Measurements from ENCODE around the gene KIF3C. TPM values are rescaled to one million over a fixed set of nuclear protein-coding genes. Genes with fewer than 3 reads are reported as not detected.
A peak's percentile ranks its signal among the peaks of the same experiment; 100 is the strongest.

KIF3C gene
- total and polyA plus RNA-seq, 12 donors: 2.8 to 22.8 (median 9.8) TPM

DNA sequence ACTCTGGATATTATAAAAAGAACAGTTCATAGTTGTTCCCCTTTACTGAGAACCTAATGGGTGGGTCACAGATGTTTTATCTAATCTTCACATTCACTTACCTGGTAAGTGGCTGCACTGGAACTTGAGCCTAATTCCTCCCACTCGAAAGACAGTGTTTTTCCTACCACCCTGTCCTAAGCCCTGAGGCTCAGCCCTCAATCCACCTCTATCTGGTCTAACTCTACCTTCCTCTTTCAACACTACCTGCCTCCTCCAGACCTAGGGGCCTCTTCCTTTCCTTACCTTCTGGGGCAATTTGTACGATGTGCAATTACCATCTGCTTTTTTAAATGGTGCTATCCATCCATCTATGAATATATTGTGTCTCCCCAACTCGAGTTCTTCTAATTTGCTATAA is 9.7 kb upstream of the KIF3C start:
- Histone ChIP-seq H3K27ac (no peak overlapping the region), H3K27me3 (no peaks in the 10 kb centered on the region), H3K4me3 (no peak overlapping the region), H3K4me1 (replicated peaks in 1 of 2) (peaks cover 0 to 16% of the 10 kb centered on the region in 2 donors), H3K36me3 (replicated peaks in 1 of 2) (no peaks in the 10 kb centered on the region), H3K9me3 (replicated peaks in 1 of 3) (no peaks in the 10 kb centered on the region)
- intact Hi-C loops (cut with DNase I): loop anchor here in 1 of 2 donors (5.0 kb wide), 1 partner anchor 155 kb away; no protein-coding TSS in a partner anchor
- TF ChIP-seq, protein P1, sequence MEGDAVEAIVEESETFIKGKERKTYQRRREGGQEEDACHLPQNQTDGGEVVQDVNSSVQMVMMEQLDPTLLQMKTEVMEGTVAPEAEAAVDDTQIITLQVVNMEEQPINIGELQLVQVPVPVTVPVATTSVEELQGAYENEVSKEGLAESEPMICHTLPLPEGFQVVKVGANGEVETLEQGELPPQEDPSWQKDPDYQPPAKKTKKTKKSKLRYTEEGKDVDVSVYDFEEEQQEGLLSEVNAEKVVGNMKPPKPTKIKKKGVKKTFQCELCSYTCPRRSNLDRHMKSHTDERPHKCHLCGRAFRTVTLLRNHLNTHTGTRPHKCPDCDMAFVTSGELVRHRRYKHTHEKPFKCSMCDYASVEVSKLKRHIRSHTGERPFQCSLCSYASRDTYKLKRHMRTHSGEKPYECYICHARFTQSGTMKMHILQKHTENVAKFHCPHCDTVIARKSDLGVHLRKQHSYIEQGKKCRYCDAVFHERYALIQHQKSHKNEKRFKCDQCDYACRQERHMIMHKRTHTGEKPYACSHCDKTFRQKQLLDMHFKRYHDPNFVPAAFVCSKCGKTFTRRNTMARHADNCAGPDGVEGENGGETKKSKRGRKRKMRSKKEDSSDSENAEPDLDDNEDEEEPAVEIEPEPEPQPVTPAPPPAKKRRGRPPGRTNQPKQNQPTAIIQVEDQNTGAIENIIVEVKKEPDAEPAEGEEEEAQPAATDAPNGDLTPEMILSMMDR (IDR thresholded peaks at IDR 0.05): no peak
- peak in 1 of 2 donors; percentile 13 for TF ChIP-seq POLR2A (IDR thresholded peaks at IDR 0.05)
- DNase-seq: no peak
- WGBS, 4 donors: 70 to 79% (median 71%) methylated on average over 3 of the region's 3 CpGs

DNA sequence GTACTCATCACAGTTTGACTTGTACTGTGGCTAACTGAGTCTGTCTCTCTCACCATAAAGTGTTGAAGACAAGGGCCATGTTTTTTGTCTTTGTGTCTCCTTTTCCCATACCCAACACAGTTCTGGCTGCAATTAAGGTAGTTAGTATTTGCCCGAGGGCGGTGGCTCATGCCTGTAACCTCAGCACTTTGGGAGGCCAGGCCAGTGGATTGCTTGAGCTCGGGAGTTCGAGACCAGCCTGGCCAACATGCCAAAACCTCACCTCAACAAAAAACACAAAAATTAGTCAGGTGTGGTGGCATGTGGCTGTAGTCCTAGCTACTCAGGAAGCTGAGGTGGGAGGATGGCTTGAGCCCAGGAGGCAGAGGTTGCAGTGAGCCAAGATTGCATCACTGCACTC is 6.9 kb upstream of the KIF3C start:
- Histone ChIP-seq H3K36me3 (replicated peaks in 1 of 2) (no peaks in the 10 kb centered on the region), H3K9me3 (replicated peaks in 1 of 3) (no peaks in the 10 kb centered on the region), H3K27me3 (no peaks in the 10 kb centered on the region), H3K27ac (no peak overlapping the region), H3K4me1 (replicated peaks in 1 of 2) (peaks cover 0 to 12% of the 10 kb centered on the region in 2 donors), H3K4me3 (no peak overlapping the region)
- TF ChIP-seq, protein P1 (IDR thresholded peaks at IDR 0.05): no peak
- no peak for TF ChIP-seq POLR2A (IDR thresholded peaks at IDR 0.05)
- WGBS, 4 donors: 94 to 100% (median 96%) methylated on average over 4 of the region's 4 CpGs
- intact Hi-C loops (cut with DNase I): loop anchor here in 1 of 2 donors (5.0 kb wide), 1 partner anchor 153 kb away; no protein-coding TSS in a partner anchor
- DNase-seq: no peak

DNA sequence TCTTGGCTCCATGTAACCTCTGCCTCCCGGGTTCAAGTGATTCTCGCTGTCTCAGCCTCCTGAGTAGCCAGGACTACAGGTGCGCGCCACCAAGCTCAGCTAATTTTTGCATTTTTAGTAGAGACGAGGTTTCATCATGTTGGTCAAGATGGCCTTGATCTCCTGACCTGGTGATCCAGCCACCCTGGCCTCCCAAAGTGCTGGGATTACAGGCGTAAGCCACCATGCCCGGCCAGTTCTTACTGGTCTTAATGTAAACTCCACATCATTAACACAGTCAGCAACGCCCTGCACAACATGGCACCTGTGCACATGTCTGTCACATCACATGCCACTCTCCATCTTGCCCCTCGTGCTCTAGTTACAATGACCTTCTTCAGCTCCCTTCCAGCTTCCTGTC is 5.8 kb upstream of the KIF3C start:
- 86 to 89% (median 87%) methylated on average over 9 of the region's 9 CpGs for WGBS, 4 donors
- no peaks in the 10 kb centered on the region for H3K27me3 ChIP-seq
- H3K4me3 ChIP-seq: no peak overlapping the region
- no peak for DNase-seq
- intact Hi-C loops (cut with DNase I): loop anchor here in 1 of 2 donors (5.0 kb wide), 1 partner anchor 154 kb away; no protein-coding TSS in a partner anchor
- TF ChIP-seq, protein P1 (IDR thresholded peaks at IDR 0.05): no peak
- TF ChIP-seq POLR2A (IDR thresholded peaks at IDR 0.05): no peak
- no peak overlapping the region for H3K27ac ChIP-seq
- H3K4me1 ChIP-seq (replicated peaks in 1 of 2): peaks cover 0 to 12% of the 10 kb centered on the region in 2 donors
- no peaks in the 10 kb centered on the region for H3K36me3 ChIP-seq (replicated peaks in 1 of 2)
- H3K9me3 ChIP-seq (replicated peaks in 1 of 3): no peaks in the 10 kb centered on the region

DNA sequence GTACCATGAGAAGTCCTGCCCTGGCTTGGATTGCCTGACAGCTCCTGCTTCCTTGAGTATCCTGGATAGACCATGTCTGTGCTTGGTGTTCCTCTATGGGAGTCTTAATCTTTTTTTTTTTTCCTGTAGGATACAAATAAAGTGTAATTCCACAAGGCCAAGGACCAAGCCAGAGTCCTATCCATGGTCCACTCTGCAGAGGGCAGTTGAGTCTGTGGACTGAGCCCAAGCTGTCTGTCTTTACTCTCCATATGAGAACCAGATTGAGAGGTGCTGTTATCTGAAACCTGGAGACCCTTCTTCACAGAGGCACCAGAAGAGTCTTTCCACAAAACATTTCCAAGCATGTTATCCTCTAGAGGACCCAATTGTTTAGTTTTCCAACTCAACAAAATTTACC is 1.4 kb upstream of the KIF3C start:
- Histone ChIP-seq H3K9me3 (replicated peaks in 1 of 3) (no peaks in the 10 kb centered on the region), H3K4me1 (replicated peaks in 1 of 2) (peaks cover 7 to 29% of the 10 kb centered on the region in 2 donors), H3K27ac (no peak overlapping the region), H3K36me3 (replicated peaks in 1 of 2) (no peaks in the 10 kb centered on the region), H3K27me3 (no peaks in the 10 kb centered on the region), H3K4me3 (no peak overlapping the region)
- intact Hi-C loops (cut with DNase I): no loop called here
- TF ChIP-seq POLR2A (IDR thresholded peaks at IDR 0.05): no peak
- TF ChIP-seq, protein P1 (IDR thresholded peaks at IDR 0.05): peak in 1 of 6 experiments; percentile 21
- no peak for DNase-seq

Data from adrenal gland (tissue), 12 donors.